Mesenchymal stem cell (in vitro differentiated cells and primary cell): Measurements from ENCODE around the gene GLA.

Experiments
- DNase-seq: peaks from one replicate; pipeline ENCODE4 v3.0.0-alpha.2; 2013
- H2AFZ ChIP-seq: one replicate; pipeline ENCODE4 v1.6.1; 2013; ENCODE audit warnings: low read depth, mild to moderate bottlenecking, control low read depth, inconsistent platforms, low read length, moderate library complexity
- H2AK5ac ChIP-seq: 2 replicates; pipeline ENCODE4 v1.6.1; 2013; ENCODE audit warnings: low read length, moderate library complexity, mild to moderate bottlenecking, inconsistent platforms; ENCODE audit not compliant: severe bottlenecking
- H2BK120ac ChIP-seq: one replicate; pipeline ENCODE4 v1.6.1; 2013; ENCODE audit warnings: low read depth, mild to moderate bottlenecking, inconsistent platforms, low read length, moderate library complexity
- H2BK12ac ChIP-seq, 2 experiments: one replicate each; pipeline ENCODE4 v1.6.1; 2013; ENCODE audit warnings: inconsistent platforms in 2 of 2, low read length in 2 of 2, mild to moderate bottlenecking in 2 of 2, moderate library complexity in 2 of 2, control low read depth in 1 of 2
- H2BK15ac ChIP-seq: one replicate; pipeline ENCODE4 v1.6.1; 2013; ENCODE audit warnings: mild to moderate bottlenecking, low read depth, inconsistent platforms; ENCODE audit not compliant: poor library complexity, severe bottlenecking
- H2BK5ac ChIP-seq: 2 replicates; pipeline ENCODE4 v1.6.1; 2013; ENCODE audit warnings: low read depth, mild to moderate bottlenecking, low read length, control low read depth, inconsistent platforms; ENCODE audit not compliant: poor library complexity, severe bottlenecking
- H3K14ac ChIP-seq, 2 experiments: one replicate each; pipeline ENCODE4 v1.6.1; 2013; ENCODE audit warnings: inconsistent platforms in 2 of 2, low read length in 2 of 2, control low read depth in 1 of 2, mild to moderate bottlenecking in 1 of 2, moderate library complexity in 1 of 2
- H3K18ac ChIP-seq, 2 experiments: one replicate each; pipeline ENCODE4 v1.6.1; 2013; ENCODE audit warnings: inconsistent platforms in 2 of 2, low read length in 2 of 2, control low read depth in 1 of 2, low read depth in 1 of 2, mild to moderate bottlenecking in 1 of 2
- H3K23ac ChIP-seq, 2 experiments: one replicate each; pipeline ENCODE4 v1.6.1; 2013; ENCODE audit warnings: inconsistent platforms in 2 of 2, low read length in 2 of 2, mild to moderate bottlenecking in 2 of 2, moderate library complexity in 2 of 2, control low read depth in 1 of 2
- H3K27ac ChIP-seq: 2 replicates; pipeline ENCODE4 v1.5.1; 2013; ENCODE audit warnings: mild to moderate bottlenecking, moderate library complexity, low read length, control low read depth, inconsistent platforms; ENCODE audit not compliant: poor library complexity, severe bottlenecking
- H3K27me3 ChIP-seq, 2 experiments: 2 replicates each; pipeline versions ENCODE4 v1.6.1 to v1.7.0; 2013; ENCODE audit warnings: low read length in 2 of 2, mild to moderate bottlenecking in 2 of 2, moderate library complexity in 2 of 2, control low read depth in 1 of 2, inconsistent platforms in 1 of 2; ENCODE audit not compliant: control insufficient read depth in 1 of 2, insufficient read depth in 1 of 2
- H3K36me3 ChIP-seq, 2 experiments: 2 replicates each; pipeline versions ENCODE4 v1.6.1 to v1.7.0; 2013; ENCODE audit warnings: low read length in 2 of 2, control low read depth in 1 of 2, inconsistent platforms in 1 of 2, low read depth in 1 of 2, mild to moderate bottlenecking in 1 of 2; ENCODE audit not compliant: insufficient read depth in 2 of 2, control insufficient read depth in 1 of 2
- H3K4ac ChIP-seq, 2 experiments: one replicate each; pipeline ENCODE4 v1.6.1; 2013; ENCODE audit warnings: inconsistent platforms in 2 of 2, low read length in 2 of 2, mild to moderate bottlenecking in 2 of 2, moderate library complexity in 2 of 2, control low read depth in 1 of 2, low read depth in 1 of 2
- H3K4me1 ChIP-seq: 2 replicates; pipeline ENCODE4 v1.6.1; 2013; ENCODE audit warnings: low read depth, low read length, control low read depth; ENCODE audit not compliant: control insufficient read depth, insufficient read depth
- H3K4me2 ChIP-seq: 2 replicates; pipeline ENCODE4 v1.6.1; 2013; ENCODE audit warnings: low read length, mild to moderate bottlenecking, inconsistent platforms; ENCODE audit not compliant: poor library complexity, severe bottlenecking
- H3K4me3 ChIP-seq, 2 experiments: 2 replicates each; pipeline versions ENCODE4 v1.5.1 to v1.7.0; 2013; ENCODE audit warnings: low read length in 2 of 2, mild to moderate bottlenecking in 2 of 2, control low read depth in 1 of 2, low read depth in 1 of 2; ENCODE audit not compliant: insufficient read depth in 1 of 2
- H3K79me1 ChIP-seq: replicated peaks from 2 replicates; pipeline ENCODE4 v1.6.1; 2013; ENCODE audit warnings: mild to moderate bottlenecking, control low read depth, low read length, inconsistent platforms; ENCODE audit not compliant: poor library complexity, severe bottlenecking
- H3K9ac ChIP-seq: 2 replicates; pipeline ENCODE4 v1.7.0; 2013; ENCODE audit warnings: mild to moderate bottlenecking, low read length, moderate library complexity
- H3K9me3 ChIP-seq: 2 replicates; pipeline ENCODE4 v1.7.0; 2013; ENCODE audit warnings: mild to moderate bottlenecking, low read length; ENCODE audit not compliant: control insufficient read depth
- H4K8ac ChIP-seq: one replicate; pipeline ENCODE4 v1.6.1; 2013; ENCODE audit warnings: inconsistent platforms, mild to moderate bottlenecking, low read length, moderate library complexity
- H4K91ac ChIP-seq: one replicate; pipeline ENCODE4 v1.6.1; 2013; ENCODE audit warnings: mild to moderate bottlenecking, low read length, inconsistent platforms
- WGBS: methylation state at CpG from one replicate; pipeline ENCODE4 v1.1.7; 2013; ENCODE audit warnings: mixed read lengths; 5-methylcytosine and 5-hydroxymethylcytosine counted together

Gene GLA

GRCh38 chrX:101409043-101409442 is 1.3 kb upstream of the GLA start:
- peaks cover 1% of the 10 kb centered on the region for H3K79me1 ChIP-seq
- H3K27me3 ChIP-seq, result no peaks in the 10 kb centered on the region
- no peak overlapping the region for H2AK5ac ChIP-seq
- H3K4me2 ChIP-seq, result peak overlapping the region; percentile 16
- H3K4me3 ChIP-seq, result peak overlapping the region in 1 of 2 experiments; percentile 90
- H3K9me3 ChIP-seq, result no peaks in the 10 kb centered on the region
- no peak overlapping the region for H2BK5ac ChIP-seq
- no peak overlapping the region for H2BK15ac ChIP-seq
- no peak overlapping the region for H2AFZ ChIP-seq
- 0% methylated on average over 2 of the region's 6 CpGs for WGBS
- no peak overlapping the region for H3K14ac ChIP-seq
- H3K18ac ChIP-seq, result no peak overlapping the region
- no peak overlapping the region for H2BK12ac ChIP-seq
- H3K23ac ChIP-seq, result no peak overlapping the region
- H3K36me3 ChIP-seq, result peaks cover 12 to 22% of the 10 kb centered on the region in 2 experiments
- no peak overlapping the region for H3K27ac ChIP-seq
- no peaks in the 10 kb centered on the region for H3K4me1 ChIP-seq
- no peak overlapping the region for H3K4ac ChIP-seq
- peak; percentile 32 for DNase-seq
- no peak overlapping the region for H2BK120ac ChIP-seq
- no peak overlapping the region for H4K8ac ChIP-seq
- no peak overlapping the region for H4K91ac ChIP-seq
- peak overlapping the region; percentile 95 for H3K9ac ChIP-seq

- no peak overlapping the region for H2BK12ac ChIP-seq
- no peak overlapping the region for H3K14ac ChIP-seq
- H3K4me1 ChIP-seq, result no peaks in the 10 kb centered on the region
- H4K91ac ChIP-seq, result no peak overlapping the region
- H3K27me3 ChIP-seq, result no peaks in the 10 kb centered on the region
- peak overlapping the region; percentile 96 for H3K27ac ChIP-seq
- H2AK5ac ChIP-seq, result no peak overlapping the region
- no peak overlapping the region for H2BK15ac ChIP-seq
- no peaks in the 10 kb centered on the region for H3K9me3 ChIP-seq
- H3K36me3 ChIP-seq, result peaks cover 12 to 17% of the 10 kb centered on the region in 2 experiments
- H3K4me2 ChIP-seq, result no peak overlapping the region
- no peak overlapping the region for H4K8ac ChIP-seq
- H2BK5ac ChIP-seq, result no peak overlapping the region
- H3K18ac ChIP-seq, result peak overlapping the region in 1 of 2 experiments; percentile 62
- H3K23ac ChIP-seq, result no peak overlapping the region
- H3K9ac ChIP-seq, result peak overlapping the region; percentile 95
- H3K79me1 ChIP-seq, result peaks cover 1% of the 10 kb centered on the region
- no peak overlapping the region for H3K4ac ChIP-seq
- no peak overlapping the region for H2BK120ac ChIP-seq
- H3K4me3 ChIP-seq, result peak overlapping the region; percentile 60 to 90
- H2AFZ ChIP-seq, result no peak overlapping the region
- 0% methylated on average over 6 of the region's 8 CpGs for WGBS
- no peak for DNase-seq
Observed at GRCh38 chrX:101408532-101408841, 762 bp upstream of the GLA start.

- no peak overlapping the region for H2BK120ac ChIP-seq
- no peaks in the 10 kb centered on the region for H3K4me1 ChIP-seq
- H3K36me3 ChIP-seq, result peaks cover 5% of the 10 kb centered on the region in 2 experiments
- H3K27ac ChIP-seq, result peak overlapping the region; percentile 60
- H3K9ac ChIP-seq, result peak overlapping the region; percentile 95
- H3K14ac ChIP-seq, result no peak overlapping the region
- no peak overlapping the region for H2BK5ac ChIP-seq
- no peak overlapping the region for H4K91ac ChIP-seq
- peak overlapping the region; percentile 75 for H3K4me2 ChIP-seq
- WGBS, result 0% methylated on average over 13 of the region's 15 CpGs
- H4K8ac ChIP-seq, result no peak overlapping the region
- H2BK12ac ChIP-seq, result no peak overlapping the region
- no peak for DNase-seq
- H3K4ac ChIP-seq, result no peak overlapping the region
- peak overlapping the region; percentile 53 for H2AFZ ChIP-seq
- peak overlapping the region; percentile 43 to 70 for H3K18ac ChIP-seq
- H3K79me1 ChIP-seq, result peaks cover 1% of the 10 kb centered on the region
- H3K23ac ChIP-seq, result no peak overlapping the region
- H2AK5ac ChIP-seq, result no peak overlapping the region
- H3K4me3 ChIP-seq, result peak overlapping the region; percentile 72 to 90
- H3K27me3 ChIP-seq, result no peaks in the 10 kb centered on the region
- H3K9me3 ChIP-seq, result no peaks in the 10 kb centered on the region
- no peak overlapping the region for H2BK15ac ChIP-seq
Observed at GRCh38 chrX:101407167-101407747, 468 bp downstream of the GLA start.

- Histone ChIP-seq H3K4me2 (no peak overlapping the region), H3K23ac (no peak overlapping the region), H2BK15ac (no peak overlapping the region), H3K27ac (no peak overlapping the region), H2BK12ac (no peak overlapping the region), H3K18ac (no peak overlapping the region), H3K9ac (no peak overlapping the region), H3K4me3 (no peak overlapping the region), H3K4ac (no peak overlapping the region), H3K27me3 (peaks cover 0 to 7% of the 10 kb centered on the region in 2 experiments), H2BK120ac (no peak overlapping the region), H2AK5ac (no peak overlapping the region), H3K79me1 (no peaks in the 10 kb centered on the region), H2BK5ac (no peak overlapping the region), H4K91ac (no peak overlapping the region), H4K8ac (no peak overlapping the region), H3K36me3 (peaks cover 0 to 37% of the 10 kb centered on the region in 2 experiments), H2AFZ (no peak overlapping the region), H3K4me1 (no peaks in the 10 kb centered on the region), H3K9me3 (no peaks in the 10 kb centered on the region), H3K14ac (no peak overlapping the region)
- WGBS, result 98% methylated on average over 3 of the region's 4 CpGs
- no peak for DNase-seq
Observed at GRCh38 chrX:101399825-101400224, 7.9 kb downstream of the GLA start.
